ENCODE results near the gene RHO.

The RHO gene

GRCh38 chr3:129559565-129560079 lies 31.2 kb downstream of the RHO start:
- DNase-seq (ENCODE audit: low spot score): no peak

DNA sequence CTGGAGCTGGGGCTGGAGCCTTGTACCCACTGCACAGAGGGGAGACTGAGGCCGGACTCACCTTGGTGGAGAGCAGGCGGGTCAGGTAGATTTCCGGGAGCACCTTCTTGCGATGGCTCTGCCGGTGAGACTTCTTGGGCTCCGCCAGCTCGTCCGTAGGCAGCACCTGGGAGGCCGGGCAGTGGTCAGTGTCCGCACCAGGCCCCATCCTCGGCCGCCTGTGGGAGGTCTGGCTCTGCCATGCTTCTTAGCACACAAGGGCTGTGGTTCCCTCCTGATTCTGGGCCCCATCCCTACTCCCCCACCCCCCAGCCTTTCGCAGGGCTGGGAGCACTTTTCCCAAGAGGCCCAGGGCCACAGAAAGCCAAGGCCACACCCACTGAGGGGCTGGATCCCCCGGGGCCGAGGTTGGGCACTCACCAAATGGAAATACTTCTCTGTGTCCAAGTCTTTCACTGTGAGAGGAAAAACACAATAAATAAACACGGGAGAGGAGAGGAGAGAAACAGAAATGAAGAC lies 31.9 kb downstream of the RHO start:
- DNase-seq (ENCODE audit: low spot score): no peak

GRCh38 chr3:129560911-129561594 lies 32.6 kb downstream of the RHO start:
- DNase-seq (ENCODE audit: low spot score): no peak

GRCh38 chr3:129561619-129562248 lies 33.3 kb downstream of the RHO start:
- no peak for DNase-seq (ENCODE audit: low spot score)

DNA sequence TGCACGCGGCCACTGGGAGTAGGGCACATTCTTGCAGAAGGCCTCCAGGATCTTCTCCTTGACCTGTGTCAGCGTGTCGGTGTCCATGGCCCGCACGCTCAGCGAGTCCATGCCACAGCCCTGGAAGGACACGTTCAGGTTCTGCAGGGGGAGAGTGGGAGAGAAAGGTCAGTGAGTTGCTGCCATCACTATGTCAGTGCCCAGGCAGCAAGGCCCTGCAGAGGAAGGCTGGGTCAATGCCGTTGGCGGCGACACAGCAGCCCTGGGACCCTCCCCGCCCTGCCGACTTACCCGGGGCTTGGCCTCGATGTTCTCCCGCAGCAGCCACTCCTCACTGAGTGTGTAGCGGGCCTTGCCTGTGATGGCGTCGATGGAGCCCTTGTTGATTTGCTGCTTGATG lies 34.4 kb downstream of the RHO start:
- no peak for DNase-seq (ENCODE audit: low spot score)

DNA sequence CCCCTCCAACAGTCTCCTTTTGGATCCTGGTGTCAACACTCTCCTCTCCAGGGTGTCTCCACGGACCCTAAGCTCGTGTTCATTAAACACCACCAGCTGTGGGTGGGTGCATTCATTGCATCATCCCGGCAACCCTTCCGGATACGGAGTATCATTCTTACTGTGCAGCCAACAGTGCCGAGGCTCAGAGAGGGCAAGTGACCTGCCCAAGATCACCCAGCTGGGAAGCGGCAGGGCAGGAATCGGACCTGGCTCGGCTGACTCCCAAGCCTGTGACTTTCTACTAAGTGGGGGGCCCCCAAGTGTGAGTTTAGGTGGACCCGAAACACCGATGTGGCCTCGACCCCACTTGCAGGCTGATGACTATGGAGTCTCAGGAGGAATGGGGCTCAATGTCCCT lies 34.9 kb downstream of the RHO start:
- DNase-seq (ENCODE audit: low spot score): no peak

- DNase-seq (ENCODE audit: low spot score): no peak
These were observed 35.6 kb downstream of the RHO start for GRCh38 chr3:129563850-129564535.

DNA sequence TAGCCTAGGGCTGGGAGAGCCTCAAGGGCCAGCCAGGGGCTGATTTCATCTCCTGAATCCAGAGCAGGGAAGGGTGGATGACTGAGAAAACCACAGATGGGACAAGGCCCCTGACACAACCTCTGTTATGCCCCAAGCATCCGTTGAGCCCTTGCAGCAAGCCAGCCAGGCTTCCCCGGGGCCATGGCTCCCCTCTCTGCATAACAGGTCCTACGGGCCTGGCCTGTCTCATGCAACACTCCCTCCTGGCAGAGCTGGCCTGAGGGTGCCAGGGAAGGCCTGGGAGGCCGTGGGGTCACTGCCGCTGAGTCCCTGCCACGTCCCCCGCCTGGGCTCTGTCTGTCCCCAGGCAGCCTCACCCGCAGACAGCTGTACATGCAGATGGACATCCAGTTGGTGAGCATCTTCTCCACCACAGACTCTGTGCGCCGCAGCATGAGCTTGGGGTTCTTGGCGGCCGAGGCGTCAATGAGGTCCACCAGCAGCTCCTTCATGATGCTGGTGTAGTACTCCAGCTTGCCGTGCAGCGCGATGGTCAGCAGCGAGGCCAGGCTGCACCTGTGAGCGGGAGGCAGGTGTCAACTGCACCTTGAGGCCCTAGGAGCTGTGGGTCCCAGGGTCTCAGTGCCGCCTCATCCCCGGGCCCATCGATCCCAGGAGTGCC lies 36.7 kb downstream of the RHO start:
- DNase-seq (ENCODE audit: low spot score): no peak

- DNase-seq (ENCODE audit: low spot score): no peak
These were observed 37.5 kb downstream of the RHO start for GRCh38 chr3:129565902-129566301.

GRCh38 chr3:129567176-129567705 lies 38.8 kb downstream of the RHO start:
- DNase-seq (ENCODE audit: low spot score): no peak

DNA sequence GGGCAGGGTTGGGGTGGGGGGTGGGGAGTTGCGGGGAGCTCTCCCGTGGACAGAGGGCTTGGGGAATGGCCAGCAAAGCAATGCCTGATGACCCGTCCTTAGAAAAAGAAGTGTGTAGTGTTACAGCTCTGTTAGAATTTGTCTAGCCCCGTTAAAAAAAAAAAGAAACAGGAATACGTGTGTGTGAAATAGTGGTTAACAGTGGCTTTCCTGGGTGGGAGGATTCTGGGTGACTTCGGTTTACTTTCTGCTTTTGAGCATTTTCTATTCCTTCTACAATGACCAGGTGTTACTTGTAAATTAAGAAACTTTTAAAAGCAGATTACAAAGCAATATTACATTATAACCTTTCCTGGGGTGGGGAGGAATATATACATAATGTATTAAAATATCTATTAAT lies 39.5 kb downstream of the RHO start:
- DNase-seq (ENCODE audit: low spot score): no peak

DNA sequence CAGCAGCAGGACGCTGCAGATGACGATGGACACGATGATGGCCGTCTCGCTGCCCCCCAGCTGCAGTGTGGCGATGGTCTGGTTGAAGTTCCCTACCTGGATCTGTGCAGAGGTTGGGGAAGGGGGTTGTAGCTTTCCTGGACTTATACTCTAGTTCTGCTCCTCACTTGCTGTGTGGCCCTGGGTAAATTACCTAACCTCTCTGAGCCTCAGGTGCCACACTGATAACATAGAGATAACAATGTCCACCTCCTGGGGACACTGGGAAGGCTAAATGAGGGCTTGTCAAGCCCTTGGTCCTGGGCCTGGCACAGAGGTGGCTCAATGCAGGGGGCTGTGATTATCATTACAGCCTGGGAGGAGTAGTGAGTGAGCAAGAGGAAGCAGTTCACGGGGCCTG lies 41.4 kb downstream of the RHO start:
- no peak for DNase-seq (ENCODE audit: low spot score)

DNA sequence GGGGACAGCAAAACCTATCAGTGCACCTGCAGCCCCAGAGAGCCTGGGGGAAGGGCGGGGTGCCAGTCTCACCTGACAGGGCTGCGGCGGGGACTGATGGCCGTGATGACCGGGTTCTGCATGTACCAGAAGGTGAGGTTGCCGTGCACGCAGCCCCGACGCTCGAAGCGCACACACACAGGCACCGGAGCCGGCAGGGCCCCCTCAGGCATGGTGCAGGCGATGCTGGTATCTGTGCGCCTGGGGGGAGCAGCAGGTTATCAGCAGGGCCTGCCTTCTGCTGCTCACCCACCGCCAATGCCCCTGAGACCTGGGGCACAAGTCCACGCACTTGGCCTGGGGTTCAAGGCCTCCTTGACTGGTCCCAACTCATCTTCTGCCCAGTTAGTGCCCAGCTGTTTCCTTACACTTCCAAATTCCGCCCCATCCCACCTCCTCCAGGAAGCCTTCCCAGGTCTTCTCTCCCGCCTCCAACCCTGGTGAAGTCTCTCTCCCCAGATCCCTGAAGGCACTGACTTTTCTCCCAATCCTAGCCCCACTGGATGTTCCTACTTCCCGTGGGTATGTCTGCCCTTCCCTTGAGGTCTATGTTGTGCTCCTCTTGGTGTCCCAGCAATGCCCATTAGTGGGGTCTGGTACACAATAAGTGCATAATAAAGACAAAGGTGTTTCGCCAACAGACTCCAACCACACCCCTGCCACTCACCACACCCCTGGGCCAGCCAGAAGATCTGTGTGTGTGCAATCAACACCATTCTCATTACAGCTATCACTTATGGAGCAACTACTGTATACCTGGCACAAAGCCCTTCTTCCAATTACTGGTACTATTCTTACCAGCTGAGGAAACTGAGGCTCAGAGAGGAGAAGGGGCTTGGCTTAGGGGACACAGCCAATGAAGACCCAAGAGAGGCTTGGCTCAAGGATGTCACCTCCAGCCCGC lies 43.4 kb downstream of the RHO start:
- DNase-seq (ENCODE audit: low spot score): no peak

DNA sequence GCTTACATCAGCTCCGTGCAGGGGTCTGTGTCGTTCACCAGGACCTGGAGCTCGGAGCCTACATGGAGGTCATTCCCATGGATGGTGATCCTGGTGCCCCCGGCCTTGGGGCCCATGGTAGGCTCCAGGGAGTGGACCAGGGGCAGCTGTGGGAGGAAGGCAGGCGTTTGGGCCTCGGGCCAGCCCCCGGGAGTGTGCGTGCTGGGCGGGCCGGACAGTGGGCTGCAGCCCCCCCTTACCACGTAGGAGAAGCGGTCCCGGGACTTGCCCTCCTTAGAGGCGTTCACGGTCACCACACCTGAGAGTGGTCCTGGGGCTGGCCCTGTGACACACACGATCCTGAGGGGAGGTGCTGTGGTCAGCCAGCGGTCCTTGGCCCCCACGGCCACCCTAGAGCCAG lies 44.2 kb downstream of the RHO start:
- no peak for DNase-seq (ENCODE audit: low spot score)

DNA sequence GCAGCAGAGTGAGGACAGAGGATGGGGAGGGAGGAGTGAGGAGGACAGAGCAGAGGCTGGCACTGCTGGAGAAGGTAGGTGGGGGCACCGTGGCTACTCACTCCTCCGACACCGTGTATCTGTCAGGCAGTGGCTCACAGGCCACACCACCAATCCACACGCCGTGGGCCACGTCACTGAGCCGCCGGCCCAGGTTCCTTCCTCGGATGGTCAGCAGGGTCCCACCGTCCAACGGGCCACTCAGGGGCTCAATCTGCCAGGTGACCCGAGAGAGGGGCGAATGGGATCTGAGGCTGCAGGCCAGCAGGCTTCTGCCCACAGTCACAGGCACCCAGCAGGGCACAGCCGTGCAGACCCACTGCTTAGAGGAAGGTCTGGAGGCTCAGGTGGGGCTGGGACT lies 45.1 kb downstream of the RHO start:
- no peak for DNase-seq (ENCODE audit: low spot score)

DNA sequence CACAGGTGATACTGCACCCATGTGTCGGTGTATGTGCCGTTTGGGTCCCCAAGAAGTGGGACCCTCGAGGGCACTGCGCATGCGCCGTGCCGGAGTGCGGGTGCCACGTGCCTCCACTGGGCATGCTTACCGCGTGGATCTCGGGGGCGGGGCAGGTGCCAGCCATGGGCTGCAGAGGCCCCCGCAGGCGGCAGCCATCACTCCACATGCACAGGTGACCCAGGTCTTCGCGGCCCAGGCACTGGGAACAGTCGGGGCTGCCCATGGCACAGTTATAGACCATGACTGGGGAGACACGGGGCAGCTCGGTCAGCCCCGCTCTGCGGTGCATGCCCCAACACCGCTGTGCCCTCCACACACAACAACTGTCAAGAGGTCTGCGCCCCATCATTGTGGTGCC lies 45.8 kb downstream of the RHO start:
- DNase-seq (ENCODE audit: low spot score): no peak

GRCh38 chr3:129575233-129575996 lies 47.0 kb downstream of the RHO start:
- DNase-seq (ENCODE audit: low spot score): no peak

DNA sequence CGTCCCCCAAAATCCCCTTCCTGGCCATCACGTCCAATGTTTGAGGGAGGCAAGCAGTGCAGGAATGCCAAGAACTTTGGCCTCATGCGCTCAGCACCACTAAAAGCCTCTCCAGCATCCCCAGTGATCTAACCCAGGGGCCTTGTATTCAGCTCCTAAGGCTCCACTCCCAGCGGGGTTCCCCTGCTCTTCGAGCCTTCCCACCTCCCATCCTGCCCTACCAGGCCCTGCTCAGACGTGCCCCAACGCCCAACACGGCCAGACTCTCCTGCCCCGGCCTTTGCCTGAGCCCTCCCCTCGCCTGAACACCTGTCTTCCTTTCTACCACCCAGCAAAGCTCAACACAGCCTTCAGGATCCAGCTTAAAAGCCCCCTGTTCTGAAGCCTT lies 47.6 kb downstream of the RHO start:
- DNase-seq (ENCODE audit: low spot score): no peak

DNA sequence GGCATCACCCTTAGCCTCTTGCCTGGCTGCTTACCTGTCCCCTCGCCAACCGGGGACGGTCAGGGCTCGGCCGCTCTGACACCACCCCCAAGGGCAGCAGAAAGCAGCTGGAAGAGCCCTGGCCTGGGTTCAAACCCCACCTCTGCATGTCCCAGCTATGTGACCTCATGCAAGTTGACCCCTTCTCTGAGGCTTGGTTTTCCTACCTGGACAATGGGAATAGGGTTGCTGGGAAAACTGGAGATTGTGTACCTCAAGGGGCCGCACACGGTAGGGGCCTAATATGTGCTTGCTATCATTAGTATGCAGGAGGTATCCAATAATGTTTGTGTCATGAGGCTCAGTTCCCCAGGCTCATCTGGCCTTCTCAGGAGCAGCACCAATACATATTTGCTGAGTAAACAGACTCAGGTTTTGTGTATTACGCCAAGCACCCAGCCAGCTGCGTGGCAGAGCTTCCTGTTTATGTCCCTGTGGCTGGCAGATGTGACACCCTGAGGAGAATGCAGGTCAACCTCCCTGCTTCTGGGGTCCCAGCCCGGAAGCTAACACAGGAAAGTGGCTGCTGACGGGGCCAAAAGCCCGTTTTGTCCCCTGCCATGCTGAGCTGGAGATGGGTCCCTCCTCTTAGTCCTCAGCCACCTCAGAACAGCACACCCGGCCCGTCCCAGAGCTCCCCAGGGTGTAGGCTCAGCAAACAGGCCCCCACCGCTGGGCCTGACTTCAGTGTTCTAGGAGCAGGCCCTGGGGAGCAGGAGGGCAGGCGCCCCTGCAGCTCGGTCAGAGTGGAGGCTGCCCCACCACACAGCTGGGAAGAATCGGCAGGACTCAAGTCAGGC lies 48.3 kb downstream of the RHO start:
- DNase-seq (ENCODE audit: low spot score): no peak

Data from hematopoietic multipotent progenitor cell treated with erythropoietin and hydrocortisone succinate and interleukin-3 and kit ligand, for 15 days (in vitro differentiated cells).